Measurements from ENCODE around the gene MAML3.

The MAML3 gene

GRCh38 chr4:140153718-140154571 is at the start of gene MAML3:
Gene MAML3, minus strand, starts transcription at chr4:140154184. Its CDS starts 857 bp downstream, at chr4:140153327.
- Histone ChIP-seq H3K36me3 (no peaks in the 10 kb centered on the region), H3K27ac (peak within 1 kb of the TSS; percentile 100), H3K9me3 (no peaks in the 10 kb centered on the region), H3K4me3 (ENCODE audit: low read depth in 1 of 2, low read length in 1 of 2) (peak within 1 kb of the TSS; percentile 92), H3K4me1 (ENCODE audit: control insufficient read depth in 1 of 2, insufficient read depth in 1 of 2, low read depth in 1 of 2, low read length in 1 of 2) (peaks cover 53 to 67% of the 10 kb centered on the region in 2 experiments), H3K27me3 (no peaks in the 10 kb centered on the region)
- TF ChIP-seq, protein P1, sequence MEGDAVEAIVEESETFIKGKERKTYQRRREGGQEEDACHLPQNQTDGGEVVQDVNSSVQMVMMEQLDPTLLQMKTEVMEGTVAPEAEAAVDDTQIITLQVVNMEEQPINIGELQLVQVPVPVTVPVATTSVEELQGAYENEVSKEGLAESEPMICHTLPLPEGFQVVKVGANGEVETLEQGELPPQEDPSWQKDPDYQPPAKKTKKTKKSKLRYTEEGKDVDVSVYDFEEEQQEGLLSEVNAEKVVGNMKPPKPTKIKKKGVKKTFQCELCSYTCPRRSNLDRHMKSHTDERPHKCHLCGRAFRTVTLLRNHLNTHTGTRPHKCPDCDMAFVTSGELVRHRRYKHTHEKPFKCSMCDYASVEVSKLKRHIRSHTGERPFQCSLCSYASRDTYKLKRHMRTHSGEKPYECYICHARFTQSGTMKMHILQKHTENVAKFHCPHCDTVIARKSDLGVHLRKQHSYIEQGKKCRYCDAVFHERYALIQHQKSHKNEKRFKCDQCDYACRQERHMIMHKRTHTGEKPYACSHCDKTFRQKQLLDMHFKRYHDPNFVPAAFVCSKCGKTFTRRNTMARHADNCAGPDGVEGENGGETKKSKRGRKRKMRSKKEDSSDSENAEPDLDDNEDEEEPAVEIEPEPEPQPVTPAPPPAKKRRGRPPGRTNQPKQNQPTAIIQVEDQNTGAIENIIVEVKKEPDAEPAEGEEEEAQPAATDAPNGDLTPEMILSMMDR (IDR thresholded peaks at IDR 0.05) = peak; percentile 13

GRCh38 chr4:140198942-140199341 is 45.0 kb upstream of the MAML3 start:
- H3K4me1 ChIP-seq (ENCODE audit: control insufficient read depth in 1 of 2, insufficient read depth in 1 of 2, low read depth in 1 of 2, low read length in 1 of 2) = no peaks in the 10 kb centered on the region
- H3K27ac ChIP-seq = no peak overlapping the region
- no peaks in the 10 kb centered on the region for H3K27me3 ChIP-seq
- no peaks in the 10 kb centered on the region for H3K36me3 ChIP-seq
- TF ChIP-seq, protein P1 (IDR thresholded peaks at IDR 0.05) = no peak
- no peaks in the 10 kb centered on the region for H3K9me3 ChIP-seq
- H3K4me3 ChIP-seq (ENCODE audit: low read depth in 1 of 2, low read length in 1 of 2) = no peak overlapping the region

- no peaks in the 10 kb centered on the region for H3K4me1 ChIP-seq (ENCODE audit: control insufficient read depth in 1 of 2, insufficient read depth in 1 of 2, low read depth in 1 of 2, low read length in 1 of 2)
These were observed 41.8 kb upstream of the MAML3 start for GRCh38 chr4:140195806-140196205.

DNA sequence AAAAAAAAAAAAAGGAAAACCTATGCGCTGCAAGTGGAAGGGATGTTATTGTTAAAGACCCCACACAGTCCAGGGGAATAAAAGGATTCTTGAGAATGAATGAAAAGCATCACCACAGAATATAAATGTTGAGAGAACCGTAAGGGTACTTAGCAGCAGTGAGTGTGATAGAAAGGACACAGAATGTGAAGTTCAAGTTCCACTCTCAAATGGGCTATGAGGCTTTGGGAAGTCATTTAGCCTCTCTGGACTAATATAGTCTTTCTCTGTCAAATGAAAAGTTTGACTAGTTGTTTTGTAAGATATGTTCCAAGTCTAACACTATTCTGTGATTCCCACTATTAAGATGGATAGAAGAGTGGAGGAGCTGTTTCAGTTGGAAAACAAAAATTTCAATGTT is 35.8 kb upstream of the MAML3 start:
- no peaks in the 10 kb centered on the region for H3K4me1 ChIP-seq (ENCODE audit: control insufficient read depth in 1 of 2, insufficient read depth in 1 of 2, low read depth in 1 of 2, low read length in 1 of 2)
- no peaks in the 10 kb centered on the region for H3K9me3 ChIP-seq
- H3K4me3 ChIP-seq (ENCODE audit: low read depth in 1 of 2, low read length in 1 of 2) = no peak overlapping the region
- no peaks in the 10 kb centered on the region for H3K27me3 ChIP-seq
- TF ChIP-seq, protein P1 (IDR thresholded peaks at IDR 0.05) = no peak
- H3K27ac ChIP-seq = no peak overlapping the region
- no peaks in the 10 kb centered on the region for H3K36me3 ChIP-seq

More at GRCh38 chr4:140195806-140196205, 41.8 kb upstream of the MAML3 start:
- no peaks in the 10 kb centered on the region for H3K27me3 ChIP-seq
- no peak overlapping the region for H3K27ac ChIP-seq
- no peaks in the 10 kb centered on the region for H3K9me3 ChIP-seq
- no peaks in the 10 kb centered on the region for H3K36me3 ChIP-seq
- TF ChIP-seq, protein P1 (IDR thresholded peaks at IDR 0.05) = no peak
- H3K4me3 ChIP-seq (ENCODE audit: low read depth in 1 of 2, low read length in 1 of 2) = no peak overlapping the region

GRCh38 chr4:140188975-140189374 is 35.0 kb upstream of the MAML3 start:
- Histone ChIP-seq H3K36me3 (no peaks in the 10 kb centered on the region), H3K4me1 (ENCODE audit: control insufficient read depth in 1 of 2, insufficient read depth in 1 of 2, low read depth in 1 of 2, low read length in 1 of 2) (no peaks in the 10 kb centered on the region)
- TF ChIP-seq, protein P1 (IDR thresholded peaks at IDR 0.05) = no peak

More at GRCh38 chr4:140188975-140189374, 35.0 kb upstream of the MAML3 start:
- no peak overlapping the region for H3K27ac ChIP-seq
- H3K27me3 ChIP-seq = no peaks in the 10 kb centered on the region
- no peaks in the 10 kb centered on the region for H3K9me3 ChIP-seq
- H3K4me3 ChIP-seq (ENCODE audit: low read depth in 1 of 2, low read length in 1 of 2) = no peak overlapping the region
